ENCODE data around the gene FRYL.

Gene FRYL

DNA sequence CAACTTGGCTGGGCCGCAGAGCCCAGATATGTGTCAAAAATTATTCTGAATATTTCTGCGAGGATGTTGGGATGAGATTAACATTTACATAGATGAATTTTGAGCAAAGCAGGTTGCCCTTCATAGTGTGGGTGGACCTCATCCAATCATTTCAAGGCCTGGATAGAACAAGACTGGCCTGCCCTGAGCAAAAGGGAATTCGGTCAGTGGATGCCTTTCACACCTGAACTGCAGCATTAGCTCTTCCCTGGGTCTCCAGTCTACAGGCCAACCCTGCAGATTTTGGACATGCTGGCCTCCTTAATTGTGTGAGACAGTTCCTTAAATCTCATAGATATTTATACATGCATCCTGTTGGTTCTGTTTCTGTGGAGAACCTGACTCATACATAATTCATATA is 329.3 kb downstream of the FRYL start:
- no peak overlapping the region for H3K4me3 Mint-ChIP-seq

DNA sequence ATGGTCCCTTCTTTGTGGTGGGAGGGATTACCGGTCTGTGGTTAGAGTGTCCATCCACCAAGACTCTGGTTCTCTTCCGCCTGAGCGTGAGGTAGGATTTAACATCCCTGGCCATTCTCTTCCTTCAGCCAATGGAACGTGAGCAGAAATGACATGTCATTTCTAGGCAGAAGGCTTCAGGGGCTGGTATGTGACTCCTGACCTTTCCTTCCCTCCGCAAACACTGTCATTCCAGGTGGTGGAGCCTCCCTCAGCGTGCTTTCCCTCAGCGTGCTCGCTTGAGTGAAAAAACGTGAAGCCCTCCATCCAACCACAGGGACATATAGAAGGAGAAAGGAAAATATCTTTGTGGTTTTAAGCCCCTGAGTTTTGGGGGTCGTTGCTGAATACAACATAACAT is 330.9 kb downstream of the FRYL start:
- H3K9me3 Mint-ChIP-seq, result no peaks in the 10 kb centered on the region
- H3K27me3 Mint-ChIP-seq, result peaks cover 6% of the 10 kb centered on the region
- no peaks in the 10 kb centered on the region for H3K4me1 Mint-ChIP-seq
- H3K4me3 Mint-ChIP-seq, result no peak overlapping the region
- no peak overlapping the region for H3K27ac Mint-ChIP-seq
- no peaks in the 10 kb centered on the region for H3K36me3 Mint-ChIP-seq
- ATAC-seq, result no peak

More for the DNA sequence above, 329.3 kb downstream of the FRYL start:
- peaks cover 12% of the 10 kb centered on the region for H3K27me3 Mint-ChIP-seq
- peaks cover 4% of the 10 kb centered on the region for H3K36me3 Mint-ChIP-seq
- H3K4me1 Mint-ChIP-seq, result no peaks in the 10 kb centered on the region
- H3K27ac Mint-ChIP-seq, result no peak overlapping the region
- ATAC-seq, result no peak
- H3K9me3 Mint-ChIP-seq, result peaks cover 3% of the 10 kb centered on the region
